ENCODE data around the gene PMM2. TPM values are rescaled to one million over a fixed set of nuclear protein-coding genes. Genes with fewer than 3 reads are reported as not detected.

Gene PMM2
- total and polyA plus RNA-seq, 2 donors (not counting 1 experiment from before 2014, with no cell fraction given): 15.8 to 47.5 TPM

GRCh38 chr16:8764525-8765250 is 33.0 kb upstream of the PMM2 start:
- Histone ChIP-seq H3K27me3 (replicated peaks in 1 of 4; ENCODE audit: control extremely low read depth in 1 of 4, control insufficient read depth in 3 of 4, insufficient read depth in 4 of 4, low read length in 3 of 4) (no peaks in the 10 kb centered on the region), H3K4me3 (ENCODE audit: control extremely low read depth in 1 of 5, extremely low read depth in 1 of 5, insufficient read depth in 1 of 5, low read depth in 2 of 5, low read length in 4 of 5) (no peak overlapping the region), H3K27ac (ENCODE audit: low read length in 2 of 2) (no peak overlapping the region), H3K9me3 (ENCODE audit: control extremely low read depth in 1 of 3, control insufficient read depth in 2 of 3, insufficient read depth in 1 of 3, low read length in 2 of 3) (peaks cover 0 to 2% (median 0%) of the 10 kb centered on the region in 3 donors), H4K20me1 (ENCODE audit: control insufficient read depth, insufficient read depth, low read length, poor library complexity, severe bottlenecking) (no peaks in the 10 kb centered on the region), H3K9ac (ENCODE audit: low read length) (no peak overlapping the region), H3K79me2 (ENCODE audit: control insufficient read depth, insufficient read depth, low read length) (no peaks in the 10 kb centered on the region), H3K4me2 (replicated peaks; ENCODE audit: low read depth, low read length, poor library complexity, severe bottlenecking) (no peak overlapping the region), H2AFZ (ENCODE audit: insufficient read depth, low read depth, low read length, poor library complexity, severe bottlenecking) (no peak overlapping the region), H3K36me3 (replicated peaks in 1 of 2; ENCODE audit: control extremely low read depth in 1 of 2, control insufficient read depth in 1 of 2, extremely low read depth in 1 of 2, insufficient read depth in 2 of 2, low read length in 1 of 2) (peaks cover 2 to 11% of the 10 kb centered on the region in 2 experiments), H3K4me1 (ENCODE audit: control insufficient read depth in 2 of 2, insufficient read depth in 2 of 2, low read length in 2 of 2) (no peaks in the 10 kb centered on the region)
- CTCF ChIA-PET: no interaction called here
- Mint-ChIP-seq H3K4me1 (no peaks in the 10 kb centered on the region), H3K27ac (no peak overlapping the region), H3K4me3 (no peak overlapping the region), H3K27me3 (no peaks in the 10 kb centered on the region), H3K9me3 (ENCODE audit: insufficient read depth) (no peaks in the 10 kb centered on the region)
- ATAC-seq (ENCODE audit: low read depth) (no peak), DNase-seq (no peak)
- POLR2A ChIA-PET: no interaction called here
- intact Hi-C loops (cut with micrococcal nuclease): no loop called here
- TF ChIP-seq CTCF (IDR thresholded peaks at IDR 0.05) (no peak), EZH2 (IDR thresholded peaks at IDR 0.05; ENCODE audit: borderline replicate concordance, insufficient read depth, low read depth, low read length, poor library complexity, severe bottlenecking) (no peak)
- WGBS (ENCODE audit: insufficient coverage): 98% methylated on average over 13 of the region's 18 CpGs

GRCh38 chr16:8767176-8767575 is 30.5 kb upstream of the PMM2 start:
- H3K9me3 ChIP-seq (ENCODE audit: control extremely low read depth in 1 of 3, control insufficient read depth in 2 of 3, insufficient read depth in 1 of 3, low read length in 2 of 3): no peaks in the 10 kb centered on the region
- H3K27ac ChIP-seq (ENCODE audit: low read length in 2 of 2): no peak overlapping the region
- no peak overlapping the region for H3K4me2 ChIP-seq (replicated peaks; ENCODE audit: low read depth, low read length, poor library complexity, severe bottlenecking)
- Mint-ChIP-seq H3K9me3 (ENCODE audit: insufficient read depth) (no peaks in the 10 kb centered on the region), H3K27me3 (no peaks in the 10 kb centered on the region), H3K27ac (no peak overlapping the region), H3K4me1 (no peaks in the 10 kb centered on the region), H3K4me3 (no peak overlapping the region)
- no peaks in the 10 kb centered on the region for H3K4me1 ChIP-seq (ENCODE audit: control insufficient read depth in 2 of 2, insufficient read depth in 2 of 2, low read length in 2 of 2)
- peaks cover 2 to 13% of the 10 kb centered on the region in 2 experiments for H3K36me3 ChIP-seq (replicated peaks in 1 of 2; ENCODE audit: control extremely low read depth in 1 of 2, control insufficient read depth in 1 of 2, extremely low read depth in 1 of 2, insufficient read depth in 2 of 2, low read length in 1 of 2)
- no peak for DNase-seq
- H3K9ac ChIP-seq (ENCODE audit: low read length): no peak overlapping the region
- H3K79me2 ChIP-seq (ENCODE audit: control insufficient read depth, insufficient read depth, low read length): no peaks in the 10 kb centered on the region
- intact Hi-C loops (cut with micrococcal nuclease): no loop called here
- no peak overlapping the region for H2AFZ ChIP-seq (ENCODE audit: insufficient read depth, low read depth, low read length, poor library complexity, severe bottlenecking)
- H3K4me3 ChIP-seq (ENCODE audit: control extremely low read depth in 1 of 5, extremely low read depth in 1 of 5, insufficient read depth in 1 of 5, low read depth in 2 of 5, low read length in 4 of 5): no peak overlapping the region
- H3K27me3 ChIP-seq (replicated peaks in 1 of 4; ENCODE audit: control extremely low read depth in 1 of 4, control insufficient read depth in 3 of 4, insufficient read depth in 4 of 4, low read length in 3 of 4): no peaks in the 10 kb centered on the region
- WGBS (ENCODE audit: insufficient coverage): 97% methylated on average over 5 of the region's 8 CpGs
- no peak for ATAC-seq (ENCODE audit: low read depth)
- TF ChIP-seq CTCF (IDR thresholded peaks at IDR 0.05): no peak
- TF ChIP-seq EZH2 (IDR thresholded peaks at IDR 0.05; ENCODE audit: borderline replicate concordance, insufficient read depth, low read depth, low read length, poor library complexity, severe bottlenecking): no peak
- ChIA-PET CTCF (interaction anchor here (0.9 kb wide), 1 partner anchor 24 kb away, joined by 3 read pairs; no protein-coding TSS in a partner anchor), POLR2A (no interaction called here)
- H4K20me1 ChIP-seq (ENCODE audit: control insufficient read depth, insufficient read depth, low read length, poor library complexity, severe bottlenecking): no peaks in the 10 kb centered on the region

All from B cell (primary cell).